Sigmoid colon (tissue), 4 donors: Measurements from ENCODE around the gene PRKAG2.

Experiments used
- EP300 ChIP-seq, 4 donors: sonication (generic); formaldehyde crosslinking; IDR thresholded peaks; one replicate each; pipeline ENCODE4 v1.6.1; 2017; ENCODE audit warnings: antibody characterized with exemption in 4 of 4
- POLR2A ChIP-seq, 2 donors: fragments of 450-650 bp; IDR thresholded peaks; one replicate each; pipeline ENCODE4 v1.6.1; 2016; ENCODE audit warnings: antibody characterized with exemption in 2 of 2, mild to moderate bottlenecking in 2 of 2, moderate library complexity in 2 of 2
- POLR2AphosphoS5 ChIP-seq, 4 donors: sonication (generic); formaldehyde crosslinking; IDR thresholded peaks; one replicate each; pipeline ENCODE4 v1.6.1; 2017; ENCODE audit warnings: antibody characterized with exemption in 4 of 4
- TF ChIP-seq, protein P1 (sequence below), 4 experiments: fragments of 450-650 bp in 3 of 4; fragments of 200-600 bp in 1 of 4; IDR thresholded peaks; one replicate each; pipeline ENCODE4 v1.5.1; 2016 to 2019; ENCODE audit warnings: antibody characterized with exemption in 4 of 4, mild to moderate bottlenecking in 3 of 4, moderate library complexity in 2 of 4

DNA sequence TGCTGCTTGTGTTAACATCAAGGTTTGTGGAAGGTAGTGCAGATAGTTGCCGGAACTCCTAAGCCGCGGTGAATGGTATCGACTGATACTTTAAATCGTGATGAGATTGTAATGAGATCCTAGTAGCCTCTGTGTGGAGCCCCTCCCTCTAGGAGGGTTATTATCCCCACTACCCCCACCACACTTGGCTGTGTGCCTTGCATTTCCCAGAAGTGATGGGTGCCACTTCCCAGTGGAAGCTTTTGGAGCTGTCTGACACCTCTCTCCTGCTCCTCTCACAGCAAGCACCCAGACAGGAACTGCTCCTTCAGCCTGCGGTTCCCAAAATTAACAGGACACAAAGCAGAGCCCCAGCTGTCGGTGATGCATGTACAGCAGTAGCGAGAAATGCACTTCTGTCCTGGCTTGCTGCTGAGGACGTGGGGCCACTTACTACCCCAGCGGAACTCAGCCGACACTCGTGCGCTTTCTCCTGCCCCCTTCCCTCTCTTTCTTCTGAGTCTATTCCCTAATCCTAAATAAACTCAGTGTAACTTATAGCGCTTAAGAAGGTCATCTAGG is 52.5 kb downstream of the PRKAG2 start:
- TF ChIP-seq, protein P1, sequence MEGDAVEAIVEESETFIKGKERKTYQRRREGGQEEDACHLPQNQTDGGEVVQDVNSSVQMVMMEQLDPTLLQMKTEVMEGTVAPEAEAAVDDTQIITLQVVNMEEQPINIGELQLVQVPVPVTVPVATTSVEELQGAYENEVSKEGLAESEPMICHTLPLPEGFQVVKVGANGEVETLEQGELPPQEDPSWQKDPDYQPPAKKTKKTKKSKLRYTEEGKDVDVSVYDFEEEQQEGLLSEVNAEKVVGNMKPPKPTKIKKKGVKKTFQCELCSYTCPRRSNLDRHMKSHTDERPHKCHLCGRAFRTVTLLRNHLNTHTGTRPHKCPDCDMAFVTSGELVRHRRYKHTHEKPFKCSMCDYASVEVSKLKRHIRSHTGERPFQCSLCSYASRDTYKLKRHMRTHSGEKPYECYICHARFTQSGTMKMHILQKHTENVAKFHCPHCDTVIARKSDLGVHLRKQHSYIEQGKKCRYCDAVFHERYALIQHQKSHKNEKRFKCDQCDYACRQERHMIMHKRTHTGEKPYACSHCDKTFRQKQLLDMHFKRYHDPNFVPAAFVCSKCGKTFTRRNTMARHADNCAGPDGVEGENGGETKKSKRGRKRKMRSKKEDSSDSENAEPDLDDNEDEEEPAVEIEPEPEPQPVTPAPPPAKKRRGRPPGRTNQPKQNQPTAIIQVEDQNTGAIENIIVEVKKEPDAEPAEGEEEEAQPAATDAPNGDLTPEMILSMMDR (IDR thresholded peaks at IDR 0.05) = no peak
- TF ChIP-seq POLR2A (IDR thresholded peaks at IDR 0.05) = no peak
- TF ChIP-seq POLR2AphosphoS5 (IDR thresholded peaks at IDR 0.05) = peak in 2 of 4 donors; percentile 26 to 41
- TF ChIP-seq EP300 (IDR thresholded peaks at IDR 0.05) = no peak
